ENCODE measurements around the gene MAGEA11.
"Not testable (repeated sequence)": the region's sequence is repeated elsewhere in the genome, so short reads cannot be mapped to it uniquely, and the experiment has no call there.

MAGEA11 gene

GRCh38 chrX:149707147-149707901 is 4.5 kb upstream of the MAGEA11 start:
- Mint-ChIP-seq H3K9me3 (no peaks in the 10 kb centered on the region), H3K4me3 (no peak overlapping the region), H3K27ac (no peak overlapping the region), H3K36me3 (ENCODE audit: low read depth) (no peaks in the 10 kb centered on the region), H3K27me3 (no peaks in the 10 kb centered on the region), H3K4me1 (ENCODE audit: low read depth) (no peaks in the 10 kb centered on the region)

- no peaks in the 10 kb centered on the region for H3K4me1 Mint-ChIP-seq (ENCODE audit: low read depth)
- no peak overlapping the region for H3K4me3 Mint-ChIP-seq
- no peak overlapping the region for H3K27ac Mint-ChIP-seq
- H3K27me3 Mint-ChIP-seq = no peaks in the 10 kb centered on the region
- H3K36me3 Mint-ChIP-seq (ENCODE audit: low read depth) = no peaks in the 10 kb centered on the region
- H3K9me3 Mint-ChIP-seq = no peaks in the 10 kb centered on the region
Observed at GRCh38 chrX:149712831-149713230, 971 bp downstream of the MAGEA11 start.

GRCh38 chrX:149713279-149714050 is 1.6 kb downstream of the MAGEA11 start:
- Mint-ChIP-seq H3K9me3 (no peaks in the 10 kb centered on the region), H3K27ac (no peak overlapping the region), H3K27me3 (no peaks in the 10 kb centered on the region), H3K4me1 (ENCODE audit: low read depth) (no peaks in the 10 kb centered on the region), H3K36me3 (ENCODE audit: low read depth) (no peaks in the 10 kb centered on the region), H3K4me3 (no peak overlapping the region)

GRCh38 chrX:149715468-149715867 is 3.6 kb downstream of the MAGEA11 start:
- Mint-ChIP-seq H3K27ac (no peak overlapping the region), H3K4me1 (ENCODE audit: low read depth) (no peaks in the 10 kb centered on the region), H3K27me3 (no peaks in the 10 kb centered on the region), H3K36me3 (ENCODE audit: low read depth) (no peaks in the 10 kb centered on the region), H3K4me3 (no peak overlapping the region), H3K9me3 (no peaks in the 10 kb centered on the region)

- Mint-ChIP-seq H3K9me3 (no peaks in the 10 kb centered on the region), H3K4me1 (ENCODE audit: low read depth) (no peaks in the 10 kb centered on the region), H3K27me3 (no peaks in the 10 kb centered on the region), H3K4me3 (no peak overlapping the region), H3K27ac (no peak overlapping the region), H3K36me3 (ENCODE audit: low read depth) (no peaks in the 10 kb centered on the region)
Observed at GRCh38 chrX:149716632-149717031, 4.8 kb downstream of the MAGEA11 start.

GRCh38 chrX:149717803-149718202 is 5.9 kb downstream of the MAGEA11 start:
- H3K9me3 Mint-ChIP-seq = no peaks in the 10 kb centered on the region
- no peak overlapping the region for H3K27ac Mint-ChIP-seq
- H3K4me3 Mint-ChIP-seq = no peak overlapping the region
- H3K27me3 Mint-ChIP-seq = no peaks in the 10 kb centered on the region
- H3K36me3 Mint-ChIP-seq (ENCODE audit: low read depth) = no peaks in the 10 kb centered on the region
- H3K4me1 Mint-ChIP-seq (ENCODE audit: low read depth) = no peaks in the 10 kb centered on the region

- no peaks in the 10 kb centered on the region for H3K9me3 Mint-ChIP-seq
- no peaks in the 10 kb centered on the region for H3K4me1 Mint-ChIP-seq (ENCODE audit: low read depth)
Observed at GRCh38 chrX:149718757-149719156, 6.9 kb downstream of the MAGEA11 start.

GRCh38 chrX:149720021-149720689 is 8.3 kb downstream of the MAGEA11 start:
- no peaks in the 10 kb centered on the region for H3K27me3 Mint-ChIP-seq
- H3K4me1 Mint-ChIP-seq (ENCODE audit: low read depth) = no peaks in the 10 kb centered on the region
- H3K4me3 Mint-ChIP-seq = no peak overlapping the region
- H3K9me3 Mint-ChIP-seq = no peaks in the 10 kb centered on the region
- no peaks in the 10 kb centered on the region for H3K36me3 Mint-ChIP-seq (ENCODE audit: low read depth)
- H3K27ac Mint-ChIP-seq = no peak overlapping the region

More at GRCh38 chrX:149718757-149719156, 6.9 kb downstream of the MAGEA11 start:
- H3K36me3 Mint-ChIP-seq (ENCODE audit: low read depth) = no peaks in the 10 kb centered on the region
- H3K27ac Mint-ChIP-seq = no peak overlapping the region
- H3K4me3 Mint-ChIP-seq = no peak overlapping the region
- H3K27me3 Mint-ChIP-seq = no peaks in the 10 kb centered on the region

- not testable (repeated sequence) for H3K4me3 Mint-ChIP-seq; H3K27me3 Mint-ChIP-seq; H3K27ac Mint-ChIP-seq; H3K4me1 Mint-ChIP-seq (ENCODE audit: low read depth); H3K9me3 Mint-ChIP-seq; H3K36me3 Mint-ChIP-seq (ENCODE audit: low read depth)
Observed at GRCh38 chrX:149721241-149721640, 9.4 kb downstream of the MAGEA11 start.

GRCh38 chrX:149721778-149722177 is 9.9 kb downstream of the MAGEA11 start:
- Mint-ChIP-seq H3K27me3 (no peaks in the 10 kb centered on the region), H3K4me3 (no peak overlapping the region), H3K36me3 (ENCODE audit: low read depth) (no peaks in the 10 kb centered on the region), H3K4me1 (ENCODE audit: low read depth) (no peaks in the 10 kb centered on the region), H3K9me3 (no peaks in the 10 kb centered on the region), H3K27ac (no peak overlapping the region)

- H3K27ac Mint-ChIP-seq; H3K36me3 Mint-ChIP-seq (ENCODE audit: low read depth); H3K4me3 Mint-ChIP-seq: not testable (repeated sequence)
Observed at GRCh38 chrX:149723583-149724118, 11.8 kb downstream of the MAGEA11 start.

GRCh38 chrX:149727308-149727707 is 15.4 kb downstream of the MAGEA11 start:
- not testable (repeated sequence) for H3K4me3 Mint-ChIP-seq; H3K9me3 Mint-ChIP-seq; H3K4me1 Mint-ChIP-seq (ENCODE audit: low read depth); H3K27me3 Mint-ChIP-seq; H3K36me3 Mint-ChIP-seq (ENCODE audit: low read depth); H3K27ac Mint-ChIP-seq

More at GRCh38 chrX:149723583-149724118, 11.8 kb downstream of the MAGEA11 start:
- not testable (repeated sequence) for H3K9me3 Mint-ChIP-seq; H3K27me3 Mint-ChIP-seq; H3K4me1 Mint-ChIP-seq (ENCODE audit: low read depth)

GRCh38 chrX:149742269-149742668 is 30.4 kb downstream of the MAGEA11 start:
- not testable (repeated sequence) for H3K27ac Mint-ChIP-seq; H3K9me3 Mint-ChIP-seq; H3K4me3 Mint-ChIP-seq; H3K27me3 Mint-ChIP-seq; H3K36me3 Mint-ChIP-seq (ENCODE audit: low read depth); H3K4me1 Mint-ChIP-seq (ENCODE audit: low read depth)

- not testable (repeated sequence) for H3K4me3 Mint-ChIP-seq; H3K36me3 Mint-ChIP-seq (ENCODE audit: low read depth); H3K4me1 Mint-ChIP-seq (ENCODE audit: low read depth); H3K27me3 Mint-ChIP-seq; H3K27ac Mint-ChIP-seq; H3K9me3 Mint-ChIP-seq
Observed at GRCh38 chrX:149746390-149747007, 34.6 kb downstream of the MAGEA11 start.
